ENCODE measurements around the gene ASPSCR1. TPM values are rescaled to one million over a fixed set of nuclear protein-coding genes. Genes with fewer than 3 reads are reported as not detected.

Gene ASPSCR1
- total RNA-seq, 2 experiments from 2014 or later = 77.8 to 89.1 TPM

DNA sequence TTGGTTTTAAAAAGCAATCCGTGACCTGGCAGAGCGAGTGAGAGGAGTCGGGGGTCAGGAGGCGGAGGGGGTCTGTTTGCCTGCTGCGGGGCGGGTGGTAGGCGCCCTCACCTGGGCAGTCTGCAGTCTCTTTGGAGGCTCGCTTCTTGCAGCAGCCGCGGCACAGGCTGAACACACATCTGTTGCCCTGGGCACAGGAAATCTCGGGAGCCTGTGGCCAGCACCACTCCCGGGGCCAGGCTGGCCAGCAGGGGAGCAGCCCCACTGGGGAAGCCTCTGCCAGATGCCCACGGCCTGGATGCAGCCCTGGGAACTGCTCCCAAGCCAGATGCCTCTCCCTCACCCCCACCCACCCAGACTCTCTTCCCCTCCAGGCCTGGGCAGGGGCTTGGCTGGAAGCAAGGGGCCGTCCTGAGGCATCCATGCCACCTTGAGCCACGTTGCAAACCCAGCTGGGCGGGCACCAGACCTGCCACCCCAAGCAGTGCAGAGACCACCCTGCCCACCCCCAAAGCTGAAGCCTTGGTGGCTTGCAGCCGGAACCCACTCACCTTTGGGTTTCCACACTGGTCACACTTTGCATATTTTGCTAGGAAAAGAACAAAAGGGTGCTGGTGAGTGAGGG, 80.9 kb downstream of the ASPSCR1 start:
- Histone ChIP-seq H3K4me3 (ENCODE audit: low read depth, low read length, poor library complexity, severe bottlenecking) (no peak overlapping the region), H3K9me2 (ENCODE audit: insufficient read depth, low read length) (no peaks in the 10 kb centered on the region), H3K4me1 (ENCODE audit: insufficient read depth, low read length, poor library complexity, severe bottlenecking) (no peaks in the 10 kb centered on the region), H3K9me3 (ENCODE audit: low read length) (no peaks in the 10 kb centered on the region), H3K36me3 (ENCODE audit: insufficient read depth, low read length) (peaks cover 96% of the 10 kb centered on the region), H2AFZ (ENCODE audit: low read length) (no peak overlapping the region), H3K79me2 (ENCODE audit: insufficient read depth, low read depth, low read length) (no peaks in the 10 kb centered on the region), H3K4me2 (ENCODE audit: low read length) (no peak overlapping the region), H3K27ac (ENCODE audit: low read depth, low read length, poor library complexity, severe bottlenecking) (no peak overlapping the region), H4K20me1 (ENCODE audit: insufficient read depth, low read length) (no peaks in the 10 kb centered on the region)
- intact Hi-C loops (cut with micrococcal nuclease; ENCODE audit: unreplicated experiment) = no loop called here
- no peak for TF ChIP-seq EZH2phosphoT487 (IDR thresholded peaks at IDR 0.05; ENCODE audit: borderline replicate concordance, low read depth, low read length)
- TF ChIP-seq, protein P1, sequence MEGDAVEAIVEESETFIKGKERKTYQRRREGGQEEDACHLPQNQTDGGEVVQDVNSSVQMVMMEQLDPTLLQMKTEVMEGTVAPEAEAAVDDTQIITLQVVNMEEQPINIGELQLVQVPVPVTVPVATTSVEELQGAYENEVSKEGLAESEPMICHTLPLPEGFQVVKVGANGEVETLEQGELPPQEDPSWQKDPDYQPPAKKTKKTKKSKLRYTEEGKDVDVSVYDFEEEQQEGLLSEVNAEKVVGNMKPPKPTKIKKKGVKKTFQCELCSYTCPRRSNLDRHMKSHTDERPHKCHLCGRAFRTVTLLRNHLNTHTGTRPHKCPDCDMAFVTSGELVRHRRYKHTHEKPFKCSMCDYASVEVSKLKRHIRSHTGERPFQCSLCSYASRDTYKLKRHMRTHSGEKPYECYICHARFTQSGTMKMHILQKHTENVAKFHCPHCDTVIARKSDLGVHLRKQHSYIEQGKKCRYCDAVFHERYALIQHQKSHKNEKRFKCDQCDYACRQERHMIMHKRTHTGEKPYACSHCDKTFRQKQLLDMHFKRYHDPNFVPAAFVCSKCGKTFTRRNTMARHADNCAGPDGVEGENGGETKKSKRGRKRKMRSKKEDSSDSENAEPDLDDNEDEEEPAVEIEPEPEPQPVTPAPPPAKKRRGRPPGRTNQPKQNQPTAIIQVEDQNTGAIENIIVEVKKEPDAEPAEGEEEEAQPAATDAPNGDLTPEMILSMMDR (conservative IDR thresholded peaks at IDR 0.05; ENCODE audit: low read length) = no peak
- ChIA-PET POLR2A (no interaction called here), CTCF (ENCODE audit: unreplicated experiment) (no interaction called here)
- no peak for DNase-seq (ENCODE audit: low spot score)
- BruUV-seq (replicated peaks) = no TSS peak

DNA sequence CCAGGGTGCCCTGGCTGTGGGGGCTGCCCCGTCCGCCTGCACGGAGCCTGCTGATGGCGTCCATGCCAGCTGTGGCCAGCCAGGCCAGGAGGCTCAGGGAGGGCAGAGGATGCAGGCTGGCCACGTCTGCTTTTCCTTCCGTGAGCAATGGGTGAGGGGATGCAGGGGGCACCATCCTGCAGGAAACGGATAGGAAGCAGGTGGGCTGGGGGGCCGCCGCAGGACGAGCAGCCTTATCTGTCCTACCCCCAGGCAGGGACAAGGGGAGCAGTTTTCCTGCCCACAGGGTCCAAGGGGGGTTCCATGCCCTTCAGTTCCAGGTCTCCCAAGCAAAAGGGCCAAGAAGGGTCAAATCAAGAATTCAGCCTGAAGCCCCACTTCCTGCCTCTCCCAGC, 81.4 kb downstream of the ASPSCR1 start:
- POLR2A ChIA-PET = no interaction called here
- Histone ChIP-seq H3K36me3 (ENCODE audit: insufficient read depth, low read length) (peaks cover 97% of the 10 kb centered on the region), H2AFZ (ENCODE audit: low read length) (no peak overlapping the region), H3K27ac (ENCODE audit: low read depth, low read length, poor library complexity, severe bottlenecking) (no peak overlapping the region), H3K9me3 (ENCODE audit: low read length) (no peaks in the 10 kb centered on the region), H4K20me1 (ENCODE audit: insufficient read depth, low read length) (no peaks in the 10 kb centered on the region; the same call in 1 of the 2 replicates), H3K4me3 (ENCODE audit: low read depth, low read length, poor library complexity, severe bottlenecking) (no peak overlapping the region), H3K9me2 (ENCODE audit: insufficient read depth, low read length) (no peaks in the 10 kb centered on the region), H3K79me2 (ENCODE audit: insufficient read depth, low read depth, low read length) (peaks cover 3% of the 10 kb centered on the region; the same call in 1 of the 2 replicates), H3K4me1 (ENCODE audit: insufficient read depth, low read length, poor library complexity, severe bottlenecking) (peaks cover 3% of the 10 kb centered on the region), H3K4me2 (ENCODE audit: low read length) (no peak overlapping the region)
- no TSS peak for BruUV-seq (replicated peaks)
- intact Hi-C loops (cut with micrococcal nuclease; ENCODE audit: unreplicated experiment) = no loop called here
- DNase-seq (ENCODE audit: low spot score) = no peak
- no peak for TF ChIP-seq EZH2phosphoT487 (IDR thresholded peaks at IDR 0.05; ENCODE audit: borderline replicate concordance, low read depth, low read length)
- TF ChIP-seq, protein P1 (conservative IDR thresholded peaks at IDR 0.05; ENCODE audit: low read length) = no peak
- CTCF ChIA-PET (ENCODE audit: unreplicated experiment) = no interaction called here

DNA sequence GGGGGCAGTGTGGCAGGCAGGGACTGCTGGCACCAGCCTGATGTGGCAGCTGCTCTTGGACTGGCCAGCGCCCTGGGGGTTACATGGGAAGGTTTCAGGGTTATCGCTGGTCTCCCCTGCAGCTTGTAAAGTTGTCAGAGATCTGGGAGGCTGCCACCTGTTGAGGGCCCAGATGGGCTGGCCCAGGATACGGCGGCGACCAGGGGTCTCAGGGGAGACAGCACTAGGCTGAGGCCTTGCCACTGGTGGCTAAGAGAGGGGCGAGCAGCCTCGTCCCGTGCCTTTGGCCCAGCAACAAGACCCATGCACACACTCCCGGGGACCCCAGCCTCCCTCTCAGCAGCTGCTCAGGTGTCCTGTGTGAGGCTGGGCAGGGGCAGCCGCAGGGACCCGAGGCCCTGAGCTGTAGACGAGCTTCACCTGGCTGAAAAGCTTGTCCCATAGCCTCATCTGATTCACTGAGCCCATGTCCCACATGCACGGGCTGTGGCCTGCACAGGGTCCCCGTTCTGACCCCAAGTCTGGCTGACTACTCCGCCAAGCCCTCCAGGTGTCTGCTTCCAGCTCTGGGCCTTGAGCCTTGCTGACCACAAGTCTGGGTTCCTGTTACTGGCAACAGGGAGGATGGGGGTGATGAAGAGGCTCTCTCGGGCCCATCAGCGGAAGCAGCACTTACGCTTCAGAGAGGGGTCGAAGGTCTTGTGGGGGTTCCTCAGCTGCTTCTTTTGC, 82.0 kb downstream of the ASPSCR1 start:
- DNase-seq (ENCODE audit: low spot score) = no peak
- Histone ChIP-seq H3K36me3 (ENCODE audit: insufficient read depth, low read length) (peaks cover 97% of the 10 kb centered on the region), H4K20me1 (ENCODE audit: insufficient read depth, low read length) (no peaks in the 10 kb centered on the region; the same call in 1 of the 2 replicates), H3K4me3 (ENCODE audit: low read depth, low read length, poor library complexity, severe bottlenecking) (no peak overlapping the region), H3K79me2 (ENCODE audit: insufficient read depth, low read depth, low read length) (peaks cover 9% of the 10 kb centered on the region; the same call in 1 of the 2 replicates), H3K4me2 (ENCODE audit: low read length) (no peak overlapping the region), H2AFZ (ENCODE audit: low read length) (no peak overlapping the region), H3K9me3 (ENCODE audit: low read length) (no peaks in the 10 kb centered on the region), H3K9me2 (ENCODE audit: insufficient read depth, low read length) (no peaks in the 10 kb centered on the region), H3K4me1 (ENCODE audit: insufficient read depth, low read length, poor library complexity, severe bottlenecking) (peaks cover 9% of the 10 kb centered on the region), H3K27ac (ENCODE audit: low read depth, low read length, poor library complexity, severe bottlenecking) (no peak overlapping the region)
- BruUV-seq (replicated peaks) = no TSS peak
- TF ChIP-seq EZH2phosphoT487 (IDR thresholded peaks at IDR 0.05; ENCODE audit: borderline replicate concordance, low read depth, low read length) = no peak
- TF ChIP-seq, protein P1 (conservative IDR thresholded peaks at IDR 0.05; ENCODE audit: low read length) = no peak
- intact Hi-C loops (cut with micrococcal nuclease; ENCODE audit: unreplicated experiment) = no loop called here
- ChIA-PET POLR2A (no interaction called here), CTCF (ENCODE audit: unreplicated experiment) (no interaction called here)
